K562 (cell line): ENCODE data around the gene DMP1. TPM values are rescaled to one million over a fixed set of nuclear protein-coding genes. Genes with fewer than 3 reads are reported as not detected.

Experiments
- polyA plus RNA-seq, 8 experiments: library from polyadenylated mRNA; depleted of rRNA in 4 of 8; stranded (reverse) in 5 of 8; unstranded in 3 of 8; fragments of >200 nt; fragmentation: Nextera tagmentation in 2 of 8; fragmentation: Illumina TruSeq in 1 of 8; extraction: Ambion mirVana in 2 of 8; extraction: Trizol in 1 of 8; gene quantifications; 2 replicates each; pipeline versions ENCODE4 v1.2.1 to v1.2.3, GENCODE V29; 2011 to 2014; ENCODE audit warnings: inconsistent platforms in 1 of 8, missing spikeins in 1 of 8
- total RNA-seq, 7 experiments: library from RNA; depleted of rRNA in 6 of 7; stranded (reverse); fragments of >200 nt in 6 of 7; fragmentation: Illumina TruSeq in 2 of 7; extraction: Trizol in 2 of 7; gene quantifications; 2 replicates each; pipeline versions ENCODE4 v1.2.1 to v1.2.3, GENCODE V29; 2011 to 2021; ENCODE audit warnings: low replicate concordance in 1 of 7
- TF ChIP-seq, protein P1 (sequence below): sonication (generic); formaldehyde crosslinking; IDR thresholded peaks from 2 replicates; pipeline ENCODE4 v1.8.1; 2022; ENCODE audit warnings: missing genetic modification reagents

Gene DMP1
- total and polyA plus RNA-seq, 9 of the 15 experiments (the other 6 are each of a cell fraction or from before 2014, with no cell fraction given): not detected

GRCh38 chr4:87707279-87707918 is 57.3 kb downstream of the DMP1 start (continued):
- TF ChIP-seq, protein P1, sequence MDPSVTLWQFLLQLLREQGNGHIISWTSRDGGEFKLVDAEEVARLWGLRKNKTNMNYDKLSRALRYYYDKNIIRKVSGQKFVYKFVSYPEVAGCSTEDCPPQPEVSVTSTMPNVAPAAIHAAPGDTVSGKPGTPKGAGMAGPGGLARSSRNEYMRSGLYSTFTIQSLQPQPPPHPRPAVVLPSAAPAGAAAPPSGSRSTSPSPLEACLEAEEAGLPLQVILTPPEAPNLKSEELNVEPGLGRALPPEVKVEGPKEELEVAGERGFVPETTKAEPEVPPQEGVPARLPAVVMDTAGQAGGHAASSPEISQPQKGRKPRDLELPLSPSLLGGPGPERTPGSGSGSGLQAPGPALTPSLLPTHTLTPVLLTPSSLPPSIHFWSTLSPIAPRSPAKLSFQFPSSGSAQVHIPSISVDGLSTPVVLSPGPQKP (CRISPR knock-in tag): no peak

Other genes with a start within 250 kb of the DMP1 start
- gene NUDT9, start 227.7 kb upstream of the DMP1 start, total RNA-seq (2014; rRNA removed): 15.9 and 17.7 TPM in 2 replicates
- gene NUDT9, start 227.7 kb upstream of the DMP1 start, total RNA-seq (2014; rRNA removed; fragmentation: Illumina TruSeq; extraction: Trizol): 19.1 and 20.3 TPM in 2 replicates
- 19.9 and 20.8 TPM in 2 replicates for gene NUDT9, start 227.7 kb upstream of the DMP1 start, total RNA-seq (2015; rRNA removed; fragmentation: Illumina TruSeq; extraction: Trizol)
- 13.0 and 14.7 TPM in 2 replicates for gene NUDT9, start 227.7 kb upstream of the DMP1 start, total RNA-seq (2021)
- gene NUDT9, start 227.7 kb upstream of the DMP1 start, polyA plus RNA-seq (2011; rRNA removed): 16.0 and 19.1 TPM in 2 replicates
- 16.8 and 20.5 TPM in 2 replicates for gene NUDT9, start 227.7 kb upstream of the DMP1 start, polyA plus RNA-seq (2014; fragmentation: Illumina TruSeq; extraction: Trizol)
- gene NUDT9, start 227.7 kb upstream of the DMP1 start, polyA plus RNA-seq (2014; fragmentation: Nextera tagmentation; extraction: Ambion mirVana): 10 to 100 TPM in 1 of 2 experiments, 1 to 10 TPM in 1; 8.5 to 16.3 TPM
- gene NUDT9, start 227.7 kb upstream of the DMP1 start, polyA plus RNA-seq (2014; rRNA removed): 18.0 and 23.0 TPM in 2 replicates
- not detected in 2 replicates for gene SPARCL1, start 120.9 kb upstream of the DMP1 start, total RNA-seq (2014; rRNA removed)
- gene SPARCL1, start 120.9 kb upstream of the DMP1 start, total RNA-seq (2014; rRNA removed; fragmentation: Illumina TruSeq; extraction: Trizol): 0.04 and 0.16 TPM in 2 replicates
- 0.04 TPM in 1 of 2 replicates, not detected in the other for gene SPARCL1, start 120.9 kb upstream of the DMP1 start, total RNA-seq (2015; rRNA removed; fragmentation: Illumina TruSeq; extraction: Trizol)
- gene SPARCL1, start 120.9 kb upstream of the DMP1 start, total RNA-seq (2021): 0.60 and 0.71 TPM in 2 replicates
- gene SPARCL1, start 120.9 kb upstream of the DMP1 start, polyA plus RNA-seq (2011; rRNA removed): 0.03 TPM in 1 of 2 replicates, not detected in the other
- 0.06 TPM in 1 of 2 replicates, not detected in the other for gene SPARCL1, start 120.9 kb upstream of the DMP1 start, polyA plus RNA-seq (2014; fragmentation: Illumina TruSeq; extraction: Trizol)
- gene SPARCL1, start 120.9 kb upstream of the DMP1 start, polyA plus RNA-seq (2014; fragmentation: Nextera tagmentation; extraction: Ambion mirVana): under 1 TPM; 0.06 to 0.17 TPM
- not detected in 2 replicates for gene SPARCL1, start 120.9 kb upstream of the DMP1 start, polyA plus RNA-seq (2014; rRNA removed)
- not detected in 2 replicates for gene DSPP, start 41.8 kb upstream of the DMP1 start, total RNA-seq (2014; rRNA removed)
- gene DSPP, start 41.8 kb upstream of the DMP1 start, total RNA-seq (2014; rRNA removed; fragmentation: Illumina TruSeq; extraction: Trizol): not detected in 2 replicates
- gene DSPP, start 41.8 kb upstream of the DMP1 start, total RNA-seq (2015; rRNA removed; fragmentation: Illumina TruSeq; extraction: Trizol): not detected in 2 replicates
- not detected in 2 replicates for gene DSPP, start 41.8 kb upstream of the DMP1 start, total RNA-seq (2021)
- not detected in 2 replicates for gene DSPP, start 41.8 kb upstream of the DMP1 start, polyA plus RNA-seq (2011; rRNA removed)
- gene DSPP, start 41.8 kb upstream of the DMP1 start, polyA plus RNA-seq (2014; fragmentation: Illumina TruSeq; extraction: Trizol): not detected in 2 replicates
- not detected for gene DSPP, start 41.8 kb upstream of the DMP1 start, polyA plus RNA-seq (2014; fragmentation: Nextera tagmentation; extraction: Ambion mirVana)
- gene DSPP, start 41.8 kb upstream of the DMP1 start, polyA plus RNA-seq (2014; rRNA removed): not detected in 2 replicates
- not detected in 2 replicates for gene IBSP, start 149.3 kb downstream of the DMP1 start, total RNA-seq (2014; rRNA removed)
- gene IBSP, start 149.3 kb downstream of the DMP1 start, total RNA-seq (2014; rRNA removed; fragmentation: Illumina TruSeq; extraction: Trizol): not detected in 2 replicates
- gene IBSP, start 149.3 kb downstream of the DMP1 start, total RNA-seq (2015; rRNA removed; fragmentation: Illumina TruSeq; extraction: Trizol): not detected in 2 replicates
- not detected in 2 replicates for gene IBSP, start 149.3 kb downstream of the DMP1 start, total RNA-seq (2021)
- not detected in 2 replicates for gene IBSP, start 149.3 kb downstream of the DMP1 start, polyA plus RNA-seq (2011; rRNA removed)
- not detected in 2 replicates for gene IBSP, start 149.3 kb downstream of the DMP1 start, polyA plus RNA-seq (2014; fragmentation: Illumina TruSeq; extraction: Trizol)
- gene IBSP, start 149.3 kb downstream of the DMP1 start, polyA plus RNA-seq (2014; fragmentation: Nextera tagmentation; extraction: Ambion mirVana): not detected
- gene IBSP, start 149.3 kb downstream of the DMP1 start, polyA plus RNA-seq (2014; rRNA removed): not detected in 2 replicates
- not detected in 2 replicates for gene MEPE, start 182.7 kb downstream of the DMP1 start, total RNA-seq (2014; rRNA removed)
- not detected in 2 replicates for gene MEPE, start 182.7 kb downstream of the DMP1 start, total RNA-seq (2014; rRNA removed; fragmentation: Illumina TruSeq; extraction: Trizol)
- not detected in 2 replicates for gene MEPE, start 182.7 kb downstream of the DMP1 start, total RNA-seq (2015; rRNA removed; fragmentation: Illumina TruSeq; extraction: Trizol)
- gene MEPE, start 182.7 kb downstream of the DMP1 start, total RNA-seq (2021): not detected in 2 replicates
- not detected in 2 replicates for gene MEPE, start 182.7 kb downstream of the DMP1 start, polyA plus RNA-seq (2011; rRNA removed)
- gene MEPE, start 182.7 kb downstream of the DMP1 start, polyA plus RNA-seq (2014; fragmentation: Illumina TruSeq; extraction: Trizol): not detected in 2 replicates
- not detected for gene MEPE, start 182.7 kb downstream of the DMP1 start, polyA plus RNA-seq (2014; fragmentation: Nextera tagmentation; extraction: Ambion mirVana)
- gene MEPE, start 182.7 kb downstream of the DMP1 start, polyA plus RNA-seq (2014; rRNA removed): not detected in 2 replicates